GM23248 (cell line): Measurements from ENCODE around the gene ANTXR2. TPM values are rescaled to one million over a fixed set of nuclear protein-coding genes. Genes with fewer than 3 reads are reported as not detected.

Experiments used
- DNase-seq: peaks from one replicate; pipeline ENCODE4 v3.0.0-alpha.2; 2015
- H2AFZ ChIP-seq: fragments of 200-600 bp; sonication (generic); 2 replicates; pipeline ENCODE4 v1.6.1; 2016; ENCODE audit warnings: antibody characterized with exemption
- H3F3A ChIP-seq: fragments of 200-600 bp; sonication (generic); 2 replicates; pipeline ENCODE4 v1.6.1; 2016; ENCODE audit warnings: mild to moderate bottlenecking, antibody characterized with exemption, mixed run types; ENCODE audit not compliant: insufficient read depth
- H3K27ac ChIP-seq: fragments of 200-600 bp; sonication (generic); 2 replicates; pipeline ENCODE4 v1.5.1; 2016; ENCODE audit warnings: mild to moderate bottlenecking
- H3K27me3 ChIP-seq: fragments of 200-600 bp; sonication (generic); replicated peaks from 2 replicates; pipeline ENCODE4 v1.6.1; 2016; ENCODE audit warnings: mild to moderate bottlenecking; ENCODE audit not compliant: insufficient read depth
- H3K36me3 ChIP-seq: fragments of 200-600 bp; sonication (generic); 2 replicates; pipeline ENCODE4 v1.6.1; 2016; ENCODE audit warnings: low read depth, mild to moderate bottlenecking
- H3K4me1 ChIP-seq: fragments of 200-600 bp; sonication (generic); 2 replicates; pipeline ENCODE4 v1.6.1; 2016; ENCODE audit warnings: mild to moderate bottlenecking; ENCODE audit not compliant: insufficient read depth
- H3K4me2 ChIP-seq: fragments of 200-600 bp; sonication (generic); one replicate; pipeline ENCODE4 v1.6.1; 2016; ENCODE audit warnings: mild to moderate bottlenecking; ENCODE audit not compliant: unreplicated experiment
- H3K4me3 ChIP-seq: fragments of 200-600 bp; sonication (generic); 2 replicates; pipeline ENCODE4 v1.5.1; 2016; ENCODE audit warnings: mild to moderate bottlenecking
- H3K79me2 ChIP-seq: fragments of 200-600 bp; sonication (generic); 2 replicates; pipeline ENCODE4 v1.6.1; 2016; ENCODE audit warnings: mild to moderate bottlenecking; ENCODE audit not compliant: insufficient read depth
- H3K9ac ChIP-seq: fragments of 200-600 bp; sonication (generic); 2 replicates; pipeline ENCODE4 v1.6.1; 2016; ENCODE audit warnings: mild to moderate bottlenecking
- H3K9me2 ChIP-seq: fragments of 200-600 bp; sonication (generic); 2 replicates; pipeline ENCODE4 v1.6.1; 2016; ENCODE audit warnings: mixed run types, mild to moderate bottlenecking, moderate library complexity; ENCODE audit not compliant: insufficient read depth
- H3K9me3 ChIP-seq: fragments of 200-600 bp; sonication (generic); one replicate; pipeline ENCODE4 v1.6.1; 2017; ENCODE audit warnings: low read depth
- H4K20me1 ChIP-seq: fragments of 200-600 bp; sonication (generic); 2 replicates; pipeline ENCODE4 v1.6.0; 2016; ENCODE audit not compliant: insufficient read depth
- EZH2 ChIP-seq: fragments of 200-600 bp; sonication (generic); IDR thresholded peaks from 2 replicates; pipeline ENCODE4 v1.6.1; 2018; ENCODE audit warnings: antibody characterized with exemption, mild to moderate bottlenecking; ENCODE audit not compliant: insufficient read depth, poor library complexity, severe bottlenecking
- EZH2phosphoT487 ChIP-seq: fragments of 200-600 bp; sonication (generic); IDR thresholded peaks from 2 replicates; pipeline ENCODE4 v1.6.1; 2018; ENCODE audit warnings: antibody characterized with exemption, moderate library complexity, mild to moderate bottlenecking, low read depth; ENCODE audit not compliant: insufficient read depth
- WGBS, 2 experiments: methylation state at CpG; one replicate each; pipeline ENCODE4 v1.1.6; 2015 to 2017; ENCODE audit warnings: low lambda C conversion rate in 2 of 2, low coverage in 1 of 2; ENCODE audit errors: missing lambda C conversion rate in 2 of 2; 5-methylcytosine and 5-hydroxymethylcytosine counted together
- in situ Hi-C: fragments of 300-500 bp; cut with MboI; formaldehyde crosslinking; loops from 2 replicates; pipeline ENCODE4 v1.15.0; 2020
- polyA plus RNA-seq: library from polyadenylated mRNA; unstranded; fragments of >200 nt; fragmentation: Nextera tagmentation; extraction: Ambion mirVana; gene quantifications from 2 replicates; pipeline ENCODE4 v1.2.1, GENCODE V29; 2016
- total RNA-seq: library from RNA; depleted of rRNA; stranded (reverse); fragments of >200 nt; shearing (Covaris generic); gene quantifications from 2 replicates; pipeline ENCODE4 v1.2.3, GENCODE V29; 2014

ANTXR2 gene
- total and polyA plus RNA-seq, 2 experiments from 2014 or later: 77.2 to 87.5 TPM

GRCh38 chr4:80017125-80017854 is 55.7 kb downstream of the ANTXR2 start:
- 3 to 26% methylated on average over 2 of the region's 2 CpGs for WGBS, 2 experiments
- in situ Hi-C loops: no loop called here
- H3K4me3 ChIP-seq: 0 out of 2 replicates have a peak overlapping the region, but pooled peaks have one; percentile 37
- DNase-seq: peak; percentile 83
- no peak for TF ChIP-seq EZH2
- TF ChIP-seq EZH2phosphoT487: no peak
- peaks cover 57% of the 10 kb centered on the region for H3F3A ChIP-seq
- peak overlapping the region; percentile 37; the same call in 1 of the 2 replicates for H2AFZ ChIP-seq
- no peaks in the 10 kb centered on the region for H3K27me3 ChIP-seq
- H3K4me2 ChIP-seq: peak overlapping the region; percentile 47
- peak overlapping the region; percentile 79 for H3K27ac ChIP-seq
- H3K9me3 ChIP-seq: no peaks in the 10 kb centered on the region
- peaks cover 26% of the 10 kb centered on the region; the same call in 1 of the 2 replicates for H3K36me3 ChIP-seq
- H3K79me2 ChIP-seq: peaks cover 8% of the 10 kb centered on the region
- no peaks in the 10 kb centered on the region for H3K9me2 ChIP-seq
- H4K20me1 ChIP-seq: no peaks in the 10 kb centered on the region
- H3K9ac ChIP-seq: peak overlapping the region; percentile 22
- peaks cover 43% of the 10 kb centered on the region for H3K4me1 ChIP-seq

- no peaks in the 10 kb centered on the region for H3K27me3 ChIP-seq
- H3K4me2 ChIP-seq: peak overlapping the region; percentile 47
- in situ Hi-C loops: no loop called here
- peak overlapping the region; percentile 79 for H3K27ac ChIP-seq
- no peak overlapping the region for H2AFZ ChIP-seq
- H3K36me3 ChIP-seq: peaks cover 26% of the 10 kb centered on the region; the same call in 1 of the 2 replicates
- no peak for TF ChIP-seq EZH2
- no peak for TF ChIP-seq EZH2phosphoT487
- H3F3A ChIP-seq: peaks cover 57% of the 10 kb centered on the region
- peaks cover 48% of the 10 kb centered on the region for H3K4me1 ChIP-seq
- no peak overlapping the region for H3K4me3 ChIP-seq
- H3K9me2 ChIP-seq: no peaks in the 10 kb centered on the region
- H3K79me2 ChIP-seq: peaks cover 8% of the 10 kb centered on the region
- H3K9me3 ChIP-seq: no peaks in the 10 kb centered on the region
- H4K20me1 ChIP-seq: no peaks in the 10 kb centered on the region
- 50 to 58% methylated on average over 1 of the region's 1 CpG for WGBS, 2 experiments
- 0 out of 2 replicates have a peak overlapping the region, but pooled peaks have one; percentile 20 for H3K9ac ChIP-seq
- peak; percentile 45 for DNase-seq
These were observed 56.5 kb downstream of the ANTXR2 start for GRCh38 chr4:80016506-80016905.

GRCh38 chr4:80015407-80016189 is 57.4 kb downstream of the ANTXR2 start:
- Histone ChIP-seq H3K27ac (no peak overlapping the region; the same call in 1 of the 2 replicates), H3K9me3 (no peaks in the 10 kb centered on the region), H3K79me2 (peaks cover 8% of the 10 kb centered on the region)

GRCh38 chr4:80014531-80014930 is 58.5 kb downstream of the ANTXR2 start:
- Histone ChIP-seq H3K4me3 (no peak overlapping the region), H3K36me3 (peaks cover 22% of the 10 kb centered on the region; the same call in 1 of the 2 replicates), H3K9me2 (no peaks in the 10 kb centered on the region), H3K79me2 (peaks cover 8% of the 10 kb centered on the region), H2AFZ (no peak overlapping the region), H3K27ac (no peak overlapping the region), H3K9me3 (no peaks in the 10 kb centered on the region), H3K9ac (no peak overlapping the region), H3K4me1 (peaks cover 39% of the 10 kb centered on the region), H3K4me2 (no peak overlapping the region), H3K27me3 (no peaks in the 10 kb centered on the region), H4K20me1 (no peaks in the 10 kb centered on the region), H3F3A (peaks cover 54% of the 10 kb centered on the region)
- in situ Hi-C loops: no loop called here
- TF ChIP-seq EZH2 (no peak), EZH2phosphoT487 (no peak)
- no peak for DNase-seq
- WGBS, 2 experiments: 98 to 100% methylated on average over 3 of the region's 3 CpGs

More at GRCh38 chr4:80015407-80016189, 57.4 kb downstream of the ANTXR2 start:
- H3K9me2 ChIP-seq: no peaks in the 10 kb centered on the region
- TF ChIP-seq EZH2 (no peak), EZH2phosphoT487 (no peak)
- no peak overlapping the region for H2AFZ ChIP-seq
- no peak overlapping the region for H3K9ac ChIP-seq
- H3F3A ChIP-seq: peaks cover 54% of the 10 kb centered on the region
- H3K4me2 ChIP-seq: no peak overlapping the region
- peaks cover 43% of the 10 kb centered on the region for H3K4me1 ChIP-seq
- H4K20me1 ChIP-seq: no peaks in the 10 kb centered on the region
- peaks cover 26% of the 10 kb centered on the region; the same call in 1 of the 2 replicates for H3K36me3 ChIP-seq
- no peak for DNase-seq
- no peaks in the 10 kb centered on the region for H3K27me3 ChIP-seq
- in situ Hi-C loops: no loop called here
- WGBS, 2 experiments: 97 to 98% methylated on average over 2 of the region's 2 CpGs
- no peak overlapping the region for H3K4me3 ChIP-seq
